BJ (cell line): Measurements from ENCODE around the gene BRD4. TPM values are rescaled to one million over a fixed set of nuclear protein-coding genes. Genes with fewer than 3 reads are reported as not detected.
A peak's percentile ranks its signal among the peaks of the same experiment; 100 is the strongest.

Source experiments
- CTCF ChIA-PET: fragments of 350-600 bp; formaldehyde crosslinking; extraction: SDS; loops from one replicate; lab custom pipeline; 2021; ENCODE audit warnings: antibody characterized with exemption, inconsistent platforms; lab: Yijun Ruan, JAX
- POLR2A ChIA-PET: fragments of 300-600 bp; sonication (Branson Sonifier 250); formaldehyde crosslinking; extraction: SDS; loops from one replicate; lab custom pipeline; 2021; ENCODE audit warnings: antibody characterized with exemption; lab: Charles Lee
- DNase-seq: peaks from one replicate; pipeline ENCODE4 v3.0.0-alpha.2; 2011; ENCODE audit warnings: low read depth
- H3K27me3 ChIP-seq: 2 replicates; pipeline ENCODE4 v1.6.0; 2011; ENCODE audit warnings: low read length; ENCODE audit not compliant: control insufficient read depth, insufficient read depth
- H3K36me3 ChIP-seq: 2 replicates; pipeline ENCODE4 v1.5.1; 2011; ENCODE audit warnings: low read length; ENCODE audit not compliant: control insufficient read depth, insufficient read depth
- H3K4me3 ChIP-seq: 2 replicates; pipeline ENCODE4 v1.5.1; 2011; ENCODE audit warnings: low read depth, mild to moderate bottlenecking, control low read depth, low read length
- polyA plus RNA-seq: library from polyadenylated mRNA; depleted of rRNA; stranded (reverse); fragments of >200 nt; gene quantifications from 2 replicates; pipeline ENCODE4 v1.2.3, GENCODE V29; 2011
- TF ChIP-seq, protein P1 (sequence below): IDR thresholded peaks from 2 replicates; pipeline ENCODE4 v1.5.1; 2011; ENCODE audit warnings: low read depth, mild to moderate bottlenecking, control low read depth, inconsistent platforms, low read length, moderate library complexity; ENCODE audit not compliant: insufficient read depth

BRD4 gene
- polyA plus RNA-seq, 1 experiment: 9.5 TPM

DNA sequence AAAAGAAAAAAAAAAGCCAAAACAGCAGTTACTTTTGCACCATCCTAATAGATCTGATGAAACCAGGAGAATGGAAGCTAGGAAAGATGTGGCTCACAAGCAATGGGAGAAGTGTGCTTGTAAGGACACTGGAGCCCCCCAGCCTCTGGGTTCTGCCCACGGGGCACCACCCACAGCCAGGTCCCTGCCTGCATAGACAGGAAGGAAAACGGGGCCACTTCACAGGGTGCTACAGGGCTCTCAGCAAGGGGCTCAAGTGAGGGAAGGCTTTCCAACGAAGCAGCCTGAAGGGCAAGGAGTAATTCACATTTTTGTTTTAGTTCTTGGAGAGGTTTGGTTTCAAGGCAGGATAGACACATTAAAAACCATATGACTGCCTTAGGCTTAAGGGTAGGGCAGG lies 42.7 kb downstream of the BRD4 start:
- Histone ChIP-seq H3K4me3 (no peak overlapping the region), H3K27me3 (no peaks in the 10 kb centered on the region), H3K36me3 (no peaks in the 10 kb centered on the region)
- no peak for DNase-seq
- CTCF ChIA-PET: interaction anchor here (0.6 to 1.1 kb wide), 2 partner anchors 14 to 273 kb away, joined by 3 read pairs; no protein-coding TSS in a partner anchor
- POLR2A ChIA-PET: interaction anchor here (0.6 kb wide), 1 partner anchor 1654 kb away, joined by 3 read pairs; no protein-coding TSS in a partner anchor
- TF ChIP-seq, protein P1, sequence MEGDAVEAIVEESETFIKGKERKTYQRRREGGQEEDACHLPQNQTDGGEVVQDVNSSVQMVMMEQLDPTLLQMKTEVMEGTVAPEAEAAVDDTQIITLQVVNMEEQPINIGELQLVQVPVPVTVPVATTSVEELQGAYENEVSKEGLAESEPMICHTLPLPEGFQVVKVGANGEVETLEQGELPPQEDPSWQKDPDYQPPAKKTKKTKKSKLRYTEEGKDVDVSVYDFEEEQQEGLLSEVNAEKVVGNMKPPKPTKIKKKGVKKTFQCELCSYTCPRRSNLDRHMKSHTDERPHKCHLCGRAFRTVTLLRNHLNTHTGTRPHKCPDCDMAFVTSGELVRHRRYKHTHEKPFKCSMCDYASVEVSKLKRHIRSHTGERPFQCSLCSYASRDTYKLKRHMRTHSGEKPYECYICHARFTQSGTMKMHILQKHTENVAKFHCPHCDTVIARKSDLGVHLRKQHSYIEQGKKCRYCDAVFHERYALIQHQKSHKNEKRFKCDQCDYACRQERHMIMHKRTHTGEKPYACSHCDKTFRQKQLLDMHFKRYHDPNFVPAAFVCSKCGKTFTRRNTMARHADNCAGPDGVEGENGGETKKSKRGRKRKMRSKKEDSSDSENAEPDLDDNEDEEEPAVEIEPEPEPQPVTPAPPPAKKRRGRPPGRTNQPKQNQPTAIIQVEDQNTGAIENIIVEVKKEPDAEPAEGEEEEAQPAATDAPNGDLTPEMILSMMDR: no peak

DNA sequence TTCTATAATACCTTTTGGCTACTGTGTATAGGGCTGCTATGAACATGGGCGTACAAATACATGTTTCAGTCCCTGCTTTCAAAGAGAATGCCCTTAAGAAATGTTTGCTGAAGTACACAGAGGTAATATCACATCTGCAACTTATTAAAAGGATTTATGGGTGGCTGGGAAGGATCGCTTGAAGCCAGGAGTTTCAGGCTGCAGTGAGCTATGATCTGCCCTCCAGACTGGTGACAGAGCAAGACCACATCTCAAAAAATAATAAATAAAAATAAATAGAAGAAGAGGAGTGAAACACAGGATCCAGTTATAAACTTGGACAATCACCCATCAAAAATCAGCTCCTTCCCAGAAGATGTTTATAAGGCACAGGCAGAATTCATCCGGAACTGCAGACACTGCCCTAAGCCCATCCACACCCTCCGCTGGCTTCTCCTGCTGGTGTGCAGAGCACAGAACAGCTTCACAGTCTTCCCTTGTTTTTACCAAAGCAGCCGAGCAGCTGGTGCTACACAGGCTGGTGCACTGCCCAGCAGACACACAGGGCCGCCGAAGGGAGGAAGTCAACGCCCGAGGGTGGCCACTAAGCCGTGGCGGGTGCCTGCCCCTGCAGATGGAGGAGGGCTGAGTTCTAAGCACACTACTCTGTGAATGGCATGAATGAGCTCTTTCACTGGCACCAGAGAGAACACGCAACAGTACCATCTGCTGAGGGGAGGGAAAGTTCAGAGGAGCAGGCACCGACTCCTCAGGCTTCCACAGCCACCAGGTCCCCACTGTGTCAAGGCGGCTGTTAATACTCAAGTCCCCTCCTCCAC lies 44.0 kb downstream of the BRD4 start:
- Histone ChIP-seq H3K36me3 (no peaks in the 10 kb centered on the region), H3K4me3 (no peak overlapping the region), H3K27me3 (no peaks in the 10 kb centered on the region)
- TF ChIP-seq, protein P1: peak; percentile 21; the same call in 1 of the 2 replicates
- ChIA-PET CTCF (interaction anchor here (0.7 to 1.1 kb wide), 3 partner anchors 15 to 38 kb away, joined by 3 to 4 read pairs (median 3); no protein-coding TSS in a partner anchor), POLR2A (no interaction called here)
- DNase-seq: no peak

DNA sequence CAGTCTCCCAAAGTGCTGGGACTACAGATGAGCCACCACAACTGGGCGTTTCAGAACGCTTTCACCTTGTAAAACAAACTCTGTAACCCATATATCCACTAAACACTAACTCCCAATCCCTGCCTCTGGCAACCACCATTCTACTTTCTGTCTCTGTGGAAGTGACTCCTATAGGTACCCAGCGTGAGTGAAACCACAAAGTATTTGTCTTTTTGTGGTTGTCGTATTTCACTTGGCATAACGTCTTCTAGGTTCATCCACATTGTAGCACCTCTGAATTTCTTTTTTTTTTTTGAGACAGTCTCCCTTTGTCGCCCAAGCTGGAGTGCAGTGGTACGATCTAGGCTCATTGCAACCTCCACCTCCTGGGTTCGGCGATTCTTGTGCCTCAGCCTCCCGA lies 44.8 kb downstream of the BRD4 start:
- TF ChIP-seq, protein P1: no peak
- no peak for DNase-seq
- no peaks in the 10 kb centered on the region for H3K27me3 ChIP-seq
- H3K36me3 ChIP-seq: no peaks in the 10 kb centered on the region
- ChIA-PET CTCF (no interaction called here), POLR2A (no interaction called here)
- H3K4me3 ChIP-seq: no peak overlapping the region

DNA sequence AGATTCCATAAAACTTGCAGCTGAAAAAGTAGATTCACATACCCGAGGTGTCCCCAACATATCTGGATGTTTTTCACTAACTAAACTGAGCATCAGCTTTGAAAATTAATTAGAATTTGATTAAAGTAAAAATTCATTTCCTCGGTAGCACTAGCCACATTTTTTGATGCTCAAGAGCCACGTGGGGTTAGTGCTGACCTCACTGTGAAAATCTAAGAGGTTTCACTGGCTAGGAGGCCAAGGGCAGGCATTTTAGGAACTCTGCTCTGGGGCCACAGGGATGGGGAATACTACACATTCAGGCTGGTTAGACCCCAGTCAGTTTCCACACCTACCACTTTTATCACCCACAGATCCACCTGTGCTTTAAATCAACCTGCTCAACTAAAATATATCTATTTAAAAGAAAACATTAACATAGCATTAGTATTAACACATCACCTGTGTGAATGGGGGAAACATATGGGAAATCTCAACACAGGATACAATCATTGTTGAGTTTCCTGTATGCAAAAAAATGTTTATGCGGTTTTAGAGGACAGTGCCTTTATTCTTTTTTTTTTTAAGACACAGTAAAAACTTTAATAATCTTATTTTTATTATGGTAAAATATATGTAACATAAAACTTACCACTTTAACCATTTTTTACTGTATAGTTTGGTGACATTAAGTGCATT lies 45.5 kb downstream of the BRD4 start:
- no peak for DNase-seq
- H3K4me3 ChIP-seq: no peak overlapping the region
- ChIA-PET POLR2A (no interaction called here), CTCF (no interaction called here)
- H3K36me3 ChIP-seq: no peaks in the 10 kb centered on the region
- no peaks in the 10 kb centered on the region for H3K27me3 ChIP-seq
- TF ChIP-seq, protein P1: no peak

- no peak overlapping the region for H3K4me3 ChIP-seq
- TF ChIP-seq, protein P1: no peak
- ChIA-PET POLR2A (no interaction called here), CTCF (no interaction called here)
- DNase-seq: no peak
- H3K36me3 ChIP-seq: no peaks in the 10 kb centered on the region
- no peaks in the 10 kb centered on the region for H3K27me3 ChIP-seq
Observed at GRCh38 chr19:15285896-15286591, 46.3 kb downstream of the BRD4 start.
